Mucosa of descending colon (tissue), 3 donors: Measurements from ENCODE around the gene RAMAC. TPM values are rescaled to one million over a fixed set of nuclear protein-coding genes. Genes with fewer than 3 reads are reported as not detected.

Experiments used
- ATAC-seq: fragments of 200-7000 bp; cut with Tn5 transposase; one replicate; pipeline ENCODE4 v1.9.1; 2020; ENCODE audit warnings: mild to moderate bottlenecking, moderate library complexity
- DNase-seq, 3 donors: peaks; one replicate each; pipeline ENCODE4 v3.0.0-alpha.2; 2020
- H3K36me3 ChIP-seq: fragments of 200-600 bp; one replicate; pipeline ENCODE4 v1.8.0; 2021; ENCODE audit warnings: low read depth, mild to moderate bottlenecking
- H3K4me1 ChIP-seq: fragments of 200-600 bp; one replicate; pipeline ENCODE4 v1.8.0; 2021; ENCODE audit warnings: low read depth, mild to moderate bottlenecking
- H3K4me3 ChIP-seq: fragments of 200-600 bp; one replicate; pipeline ENCODE4 v1.8.0; 2021; ENCODE audit warnings: mild to moderate bottlenecking
- H3K9me3 ChIP-seq: fragments of 200-600 bp; one replicate; pipeline ENCODE4 v1.8.0; 2021; ENCODE audit warnings: mild to moderate bottlenecking
- CTCF ChIP-seq: fragments of 200-600 bp; IDR thresholded peaks from one replicate; pipeline ENCODE4 v1.8.0; 2022; ENCODE audit warnings: antibody characterized with exemption, mild to moderate bottlenecking
- intact Hi-C, 2 donors: fragments of 100-400 bp; cut with DNase I in 1 of 2; cut with micrococcal nuclease in 1 of 2; formaldehyde crosslinking; loops; one replicate each; pipeline versions ENCODE4 v1.11.0 to v1.11.1; 2022; cut with DNase I, micrococcal nuclease
- total RNA-seq, 3 donors: library from RNA; stranded (reverse); fragmentation: NEBNext Ultra II Directional in 2 of 3; extraction: Animal tissue kit (Norgen Biotek cat#: 25700) in 2 of 3; gene quantifications; one replicate each; pipeline versions ENCODE4 v1.2.1 to v1.2.4, GENCODE V29; 2021 to 2023
- donor health status: DM: no; HTN: no; CAD: no; lungs with moderate emphysema.
- donor health status: DM: no; HTN: no; CAD: no.
- donor health status: DM: no; HTN: yes; CAD: no.

The RAMAC gene
- total RNA-seq, 3 donors from 2014 or later, result 19.5 to 23.9 (median 20.6) TPM

- Histone ChIP-seq H3K9me3 (no peaks in the 10 kb centered on the region), H3K36me3 (no peaks in the 10 kb centered on the region), H3K4me1 (no peaks in the 10 kb centered on the region), H3K4me3 (no peak overlapping the region)
- no peak for DNase-seq
- intact Hi-C loops, result no loop called here
- no peak for ATAC-seq
- TF ChIP-seq CTCF, result no peak
These were observed 16.7 kb upstream of the RAMAC start for GRCh38 chr15:82969353-82969752.

GRCh38 chr15:82970078-82970686 lies 15.8 kb upstream of the RAMAC start:
- H3K4me1 ChIP-seq, result no peaks in the 10 kb centered on the region
- H3K36me3 ChIP-seq, result no peaks in the 10 kb centered on the region
- H3K9me3 ChIP-seq, result no peaks in the 10 kb centered on the region
- H3K4me3 ChIP-seq, result no peak overlapping the region
- ATAC-seq (no peak), DNase-seq (no peak)
- intact Hi-C loops, result no loop called here
- TF ChIP-seq CTCF, result no peak

- Histone ChIP-seq H3K9me3 (no peaks in the 10 kb centered on the region), H3K36me3 (no peaks in the 10 kb centered on the region), H3K4me1 (no peaks in the 10 kb centered on the region), H3K4me3 (no peak overlapping the region)
- no peak for ATAC-seq
- DNase-seq, result no peak
- intact Hi-C loops, result no loop called here
- TF ChIP-seq CTCF, result no peak
These were observed 15.3 kb upstream of the RAMAC start for GRCh38 chr15:82970696-82971095.

GRCh38 chr15:82971218-82971984 lies 14.6 kb upstream of the RAMAC start:
- TF ChIP-seq CTCF, result no peak
- H3K9me3 ChIP-seq, result no peaks in the 10 kb centered on the region
- H3K4me3 ChIP-seq, result no peak overlapping the region
- ATAC-seq, result no peak
- H3K36me3 ChIP-seq, result no peaks in the 10 kb centered on the region
- H3K4me1 ChIP-seq, result no peaks in the 10 kb centered on the region
- DNase-seq, result no peak
- intact Hi-C loops, result no loop called here

GRCh38 chr15:82972990-82973389 lies 13.0 kb upstream of the RAMAC start:
- Histone ChIP-seq H3K9me3 (no peaks in the 10 kb centered on the region), H3K4me3 (no peak overlapping the region), H3K4me1 (no peaks in the 10 kb centered on the region), H3K36me3 (no peaks in the 10 kb centered on the region)
- ATAC-seq (no peak), DNase-seq (no peak)
- TF ChIP-seq CTCF, result no peak
- intact Hi-C loops, result no loop called here
